Karpas-422 (cell line): ENCODE results near the gene TBC1D22A. TPM values are rescaled to one million over a fixed set of nuclear protein-coding genes. Genes with fewer than 3 reads are reported as not detected.

Source experiments
- DNase-seq: peaks from one replicate; pipeline ENCODE4 v3.0.0-alpha.2; 2015
- H2AFZ ChIP-seq: fragments of 200-600 bp; sonication (generic); 2 replicates; pipeline ENCODE4 v1.6.1; 2014; ENCODE audit warnings: antibody characterized with exemption, low read length, mixed read lengths
- H3K27ac ChIP-seq: fragments of 200-600 bp; sonication (generic); 2 replicates; pipeline ENCODE4 v1.5.1; 2014; ENCODE audit warnings: mild to moderate bottlenecking, low read length, moderate library complexity
- H3K27me3 ChIP-seq: fragments of 200-600 bp; sonication (generic); 2 replicates; pipeline ENCODE4 v1.6.1; 2014; ENCODE audit warnings: low read length, mixed read lengths
- H3K36me3 ChIP-seq: fragments of 200-600 bp; sonication (generic); 2 replicates; pipeline ENCODE4 v1.6.1; 2014; ENCODE audit warnings: low read length, mixed read lengths; ENCODE audit not compliant: insufficient read depth
- H3K4me1 ChIP-seq: fragments of 200-600 bp; sonication (generic); 2 replicates; pipeline ENCODE4 v1.6.1; 2014; ENCODE audit warnings: mild to moderate bottlenecking, low read length, mixed read lengths
- H3K4me2 ChIP-seq: fragments of 200-600 bp; sonication (generic); 2 replicates; pipeline ENCODE4 v1.6.1; 2014; ENCODE audit warnings: low read length, low read depth, mild to moderate bottlenecking; ENCODE audit not compliant: poor library complexity, severe bottlenecking
- H3K4me3 ChIP-seq: fragments of 200-600 bp; sonication (generic); 2 replicates; pipeline ENCODE4 v1.5.1; 2014; ENCODE audit warnings: mild to moderate bottlenecking, antibody characterized with exemption, low read length, mixed read lengths
- H3K79me2 ChIP-seq: fragments of 200-600 bp; sonication (generic); 2 replicates; pipeline ENCODE4 v1.6.1; 2014; ENCODE audit warnings: mild to moderate bottlenecking, low read length, mixed read lengths
- H3K9ac ChIP-seq: fragments of 200-600 bp; sonication (generic); 2 replicates; pipeline ENCODE4 v1.6.0; 2014; ENCODE audit warnings: low read length
- H3K9me2 ChIP-seq: fragments of 200-600 bp; sonication (generic), shearing (Covaris generic); replicated peaks from 2 replicates; pipeline ENCODE4 v1.6.0; 2014; ENCODE audit warnings: mild to moderate bottlenecking, low read length, moderate library complexity; ENCODE audit not compliant: insufficient read depth
- H3K9me3 ChIP-seq: fragments of 300-700, 200-600 bp; sonication (generic); 2 replicates; pipeline ENCODE4 v1.6.1; 2014; ENCODE audit warnings: low read length, mixed read lengths
- H4K20me1 ChIP-seq: fragments of 200-600 bp; sonication (generic); 2 replicates; pipeline ENCODE4 v1.6.1; 2014; ENCODE audit warnings: mild to moderate bottlenecking, antibody characterized with exemption, low read length, low read depth; ENCODE audit not compliant: insufficient read depth
- total RNA-seq: library from RNA; depleted of rRNA; stranded (reverse); fragments of >200 nt; shearing (Covaris generic); gene quantifications from 2 replicates; pipeline ENCODE4 v1.2.3, GENCODE V29; 2014; ENCODE audit warnings: low replicate concordance

TBC1D22A gene
- total RNA-seq, 1 experiment from 2014 or later: 27.7 TPM

DNA sequence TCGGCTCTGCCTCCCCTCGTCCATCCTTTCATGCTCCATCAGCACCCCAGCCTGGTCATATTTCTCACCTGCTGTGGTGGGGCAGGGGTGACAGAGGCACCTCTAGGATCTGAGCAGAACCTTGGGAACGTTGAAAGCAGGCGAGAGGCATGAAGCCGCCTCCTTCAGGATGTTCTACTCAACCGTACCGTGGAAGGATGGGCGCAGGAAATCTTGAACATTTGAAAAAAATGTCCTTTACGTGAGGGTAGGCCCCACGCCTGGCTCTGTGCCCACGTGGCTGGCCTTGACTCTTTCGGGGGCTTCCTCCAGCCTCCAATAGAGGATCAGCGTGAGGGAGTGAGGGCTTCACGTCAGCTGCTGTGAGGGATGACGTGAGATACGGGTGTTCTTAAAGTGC is 90.7 kb downstream of the TBC1D22A start:
- no peak overlapping the region for H2AFZ ChIP-seq
- no peak for DNase-seq
- H3K4me3 ChIP-seq: no peak overlapping the region
- peaks cover 42% of the 10 kb centered on the region for H4K20me1 ChIP-seq
- peaks cover 10% of the 10 kb centered on the region for H3K36me3 ChIP-seq
- H3K4me2 ChIP-seq: no peak overlapping the region
- H3K4me1 ChIP-seq: no peaks in the 10 kb centered on the region
- no peak overlapping the region for H3K9ac ChIP-seq
- H3K27ac ChIP-seq: no peak overlapping the region
- no peaks in the 10 kb centered on the region for H3K9me2 ChIP-seq
- peaks cover 98% of the 10 kb centered on the region for H3K79me2 ChIP-seq
- no peaks in the 10 kb centered on the region for H3K9me3 ChIP-seq
- H3K27me3 ChIP-seq: no peaks in the 10 kb centered on the region

- H3K9me3 ChIP-seq: no peaks in the 10 kb centered on the region
- H3K9ac ChIP-seq: no peak overlapping the region
- no peak overlapping the region for H3K4me2 ChIP-seq
- H3K4me3 ChIP-seq: no peak overlapping the region
- no peaks in the 10 kb centered on the region for H3K4me1 ChIP-seq
- H3K79me2 ChIP-seq: peaks cover 94% of the 10 kb centered on the region
- H3K27me3 ChIP-seq: no peaks in the 10 kb centered on the region
- peaks cover 10% of the 10 kb centered on the region for H3K36me3 ChIP-seq
- H3K27ac ChIP-seq: no peak overlapping the region
- no peaks in the 10 kb centered on the region for H3K9me2 ChIP-seq
- peaks cover 34% of the 10 kb centered on the region for H4K20me1 ChIP-seq
- no peak for DNase-seq
- no peak overlapping the region for H2AFZ ChIP-seq
These were observed 91.8 kb downstream of the TBC1D22A start for GRCh38 chr22:46854125-46854870.

GRCh38 chr22:46855681-46856080 is 93.2 kb downstream of the TBC1D22A start:
- H3K4me3 ChIP-seq: no peak overlapping the region
- H3K4me2 ChIP-seq: no peak overlapping the region
- no peaks in the 10 kb centered on the region for H3K9me2 ChIP-seq
- no peaks in the 10 kb centered on the region for H3K27me3 ChIP-seq
- peaks cover 24% of the 10 kb centered on the region for H4K20me1 ChIP-seq
- no peaks in the 10 kb centered on the region for H3K9me3 ChIP-seq
- H3K9ac ChIP-seq: no peak overlapping the region
- H3K4me1 ChIP-seq: no peaks in the 10 kb centered on the region
- no peak overlapping the region for H2AFZ ChIP-seq
- H3K36me3 ChIP-seq: peaks cover 2% of the 10 kb centered on the region
- DNase-seq: no peak
- H3K27ac ChIP-seq: no peak overlapping the region
- peaks cover 82% of the 10 kb centered on the region for H3K79me2 ChIP-seq

GRCh38 chr22:46856661-46857060 is 94.2 kb downstream of the TBC1D22A start:
- no peaks in the 10 kb centered on the region for H3K9me3 ChIP-seq
- no peak overlapping the region for H3K4me3 ChIP-seq
- H3K9ac ChIP-seq: no peak overlapping the region
- no peak overlapping the region for H2AFZ ChIP-seq
- no peak for DNase-seq
- H3K4me2 ChIP-seq: no peak overlapping the region
- no peaks in the 10 kb centered on the region for H3K9me2 ChIP-seq
- H3K27ac ChIP-seq: no peak overlapping the region
- H3K79me2 ChIP-seq: peaks cover 82% of the 10 kb centered on the region
- H4K20me1 ChIP-seq: peaks cover 24% of the 10 kb centered on the region
- no peaks in the 10 kb centered on the region; the same call in 1 of the 2 replicates for H3K36me3 ChIP-seq
- H3K4me1 ChIP-seq: no peaks in the 10 kb centered on the region
- H3K27me3 ChIP-seq: no peaks in the 10 kb centered on the region

- H3K9me2 ChIP-seq: no peaks in the 10 kb centered on the region
- no peak overlapping the region for H3K9ac ChIP-seq
- H4K20me1 ChIP-seq: peaks cover 28% of the 10 kb centered on the region
- peaks cover 82% of the 10 kb centered on the region for H3K79me2 ChIP-seq
- no peaks in the 10 kb centered on the region for H3K27me3 ChIP-seq
- 0 out of 2 replicates have a peak, but pooled peaks cover 2% of the 10 kb centered on the region for H3K4me1 ChIP-seq
- H3K4me2 ChIP-seq: no peak overlapping the region
- H3K4me3 ChIP-seq: no peak overlapping the region
- no peak overlapping the region for H3K27ac ChIP-seq
- DNase-seq: no peak
- H3K36me3 ChIP-seq: no peaks in the 10 kb centered on the region; the same call in 1 of the 2 replicates
- no peaks in the 10 kb centered on the region for H3K9me3 ChIP-seq
- no peak overlapping the region for H2AFZ ChIP-seq
These were observed 94.9 kb downstream of the TBC1D22A start for GRCh38 chr22:46857142-46857884.

DNA sequence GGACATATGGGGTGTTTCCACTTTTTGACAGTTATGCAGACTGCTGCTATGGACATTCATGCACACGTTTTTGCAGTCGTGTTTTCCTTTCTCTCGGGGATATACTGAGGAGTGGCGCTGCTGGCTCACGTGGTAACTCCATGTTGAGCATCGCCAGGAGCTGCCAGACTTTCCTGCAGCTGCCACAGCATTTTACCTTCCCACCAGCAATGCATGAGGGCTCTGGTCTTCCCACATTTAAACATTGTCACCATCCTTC is 95.4 kb downstream of the TBC1D22A start:
- no peaks in the 10 kb centered on the region for H3K9me3 ChIP-seq
- H3K9me2 ChIP-seq: no peaks in the 10 kb centered on the region
- no peaks in the 10 kb centered on the region for H3K27me3 ChIP-seq
- H3K36me3 ChIP-seq: no peaks in the 10 kb centered on the region
- H3K4me3 ChIP-seq: no peak overlapping the region
- H3K9ac ChIP-seq: no peak overlapping the region
- H3K27ac ChIP-seq: no peak overlapping the region
- peaks cover 82% of the 10 kb centered on the region for H3K79me2 ChIP-seq
- peaks cover 28% of the 10 kb centered on the region for H4K20me1 ChIP-seq
- no peak overlapping the region for H3K4me2 ChIP-seq
- H3K4me1 ChIP-seq: 0 out of 2 replicates have a peak, but pooled peaks cover 5% of the 10 kb centered on the region
- H2AFZ ChIP-seq: no peak overlapping the region
- DNase-seq: no peak

- no peak overlapping the region for H2AFZ ChIP-seq
These were observed 95.8 kb downstream of the TBC1D22A start for GRCh38 chr22:46858181-46858771.

GRCh38 chr22:46860562-46860961 is 98.1 kb downstream of the TBC1D22A start:
- Histone ChIP-seq H3K9ac (no peak overlapping the region), H2AFZ (no peak overlapping the region), H3K4me2 (no peak overlapping the region), H3K36me3 (no peaks in the 10 kb centered on the region), H3K9me2 (no peaks in the 10 kb centered on the region), H3K4me3 (no peak overlapping the region), H3K79me2 (peaks cover 84% of the 10 kb centered on the region), H3K9me3 (no peaks in the 10 kb centered on the region), H3K27ac (no peak overlapping the region), H4K20me1 (peaks cover 16% of the 10 kb centered on the region; the same call in 1 of the 2 replicates), H3K4me1 (0 out of 2 replicates have a peak, but pooled peaks cover 5% of the 10 kb centered on the region), H3K27me3 (no peaks in the 10 kb centered on the region)
- no peak for DNase-seq

More at GRCh38 chr22:46858181-46858771, 95.8 kb downstream of the TBC1D22A start:
- H3K27ac ChIP-seq: no peak overlapping the region
- peaks cover 25% of the 10 kb centered on the region for H4K20me1 ChIP-seq
- DNase-seq: no peak
- 0 out of 2 replicates have a peak, but pooled peaks cover 5% of the 10 kb centered on the region for H3K4me1 ChIP-seq
- no peaks in the 10 kb centered on the region for H3K36me3 ChIP-seq
- no peaks in the 10 kb centered on the region for H3K9me3 ChIP-seq
- H3K9me2 ChIP-seq: no peaks in the 10 kb centered on the region
- H3K4me3 ChIP-seq: no peak overlapping the region
- peaks cover 82% of the 10 kb centered on the region for H3K79me2 ChIP-seq
- no peak overlapping the region for H3K9ac ChIP-seq
- H3K4me2 ChIP-seq: no peak overlapping the region
- no peaks in the 10 kb centered on the region for H3K27me3 ChIP-seq
